ENCODE measurements around the gene LRP11.

LRP11 gene

DNA sequence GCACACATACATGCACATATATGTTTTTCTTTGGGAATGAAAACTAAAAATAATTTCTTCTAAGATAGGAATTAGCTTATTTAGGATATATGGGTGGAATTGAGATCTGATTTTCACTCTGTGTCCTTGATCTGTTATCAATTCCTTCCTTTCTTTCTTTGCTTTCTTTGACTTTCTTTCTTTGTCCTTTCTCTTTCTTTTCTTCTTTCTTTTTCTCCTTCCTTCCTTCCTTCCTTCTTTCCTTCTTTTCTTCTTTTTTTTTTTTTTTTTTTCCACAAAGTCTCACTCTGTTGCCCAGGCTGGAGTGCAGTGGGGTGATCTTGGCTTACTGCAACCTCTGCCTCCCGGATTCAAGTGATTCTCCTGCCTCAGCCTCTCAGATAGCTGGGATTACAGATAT, 86.5 kb downstream of the LRP11 start:
- no peak for DNase-seq

DNA sequence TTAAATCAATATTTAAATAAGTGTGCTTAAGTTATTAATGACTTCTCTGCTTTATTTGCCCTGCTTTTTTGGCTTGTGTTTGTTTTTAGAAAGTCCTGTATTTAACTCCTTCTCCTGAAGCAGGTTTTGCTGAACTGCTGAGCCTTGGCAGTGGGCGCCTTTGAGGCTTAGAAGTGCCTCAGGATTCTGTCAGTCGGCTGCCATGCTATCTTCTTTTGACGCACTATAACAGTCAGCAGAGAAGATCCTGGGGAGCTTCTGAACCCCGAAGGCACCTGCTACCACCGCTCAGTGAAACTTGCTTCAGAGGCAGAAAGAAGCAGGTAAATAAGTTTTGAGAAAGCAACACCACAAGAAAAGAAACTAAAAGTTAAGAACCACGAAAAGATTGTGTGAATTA, 92.2 kb downstream of the LRP11 start:
- no peak for DNase-seq

GRCh38 chr6:149771185-149771584, 93.0 kb downstream of the LRP11 start:
- no peak for DNase-seq

- DNase-seq: no peak
These were observed 94.5 kb downstream of the LRP11 start for GRCh38 chr6:149769676-149770075.

Data from DMS153 (cell line).